SU-DHL-6 (cell line): ENCODE data around the gene SNCB.

ENCODE experiments used
- EZH2phosphoT487 ChIP-seq: fragments of 200-600 bp; sonication (generic), shearing (Covaris generic); conservative IDR thresholded peaks from 2 replicates; pipeline ENCODE4 v1.6.1; 2018; ENCODE audit warnings: mild to moderate bottlenecking, antibody characterized with exemption, low read length, moderate library complexity, mixed read lengths
- TF ChIP-seq, protein P1 (sequence below): fragments of 200-600 bp; sonication (generic); IDR thresholded peaks from one replicate; pipeline ENCODE4 v1.5.1; 2017; ENCODE audit warnings: antibody characterized with exemption, mild to moderate bottlenecking, low read length, moderate library complexity; ENCODE audit not compliant: insufficient read depth, poor library complexity, severe bottlenecking

DNA sequence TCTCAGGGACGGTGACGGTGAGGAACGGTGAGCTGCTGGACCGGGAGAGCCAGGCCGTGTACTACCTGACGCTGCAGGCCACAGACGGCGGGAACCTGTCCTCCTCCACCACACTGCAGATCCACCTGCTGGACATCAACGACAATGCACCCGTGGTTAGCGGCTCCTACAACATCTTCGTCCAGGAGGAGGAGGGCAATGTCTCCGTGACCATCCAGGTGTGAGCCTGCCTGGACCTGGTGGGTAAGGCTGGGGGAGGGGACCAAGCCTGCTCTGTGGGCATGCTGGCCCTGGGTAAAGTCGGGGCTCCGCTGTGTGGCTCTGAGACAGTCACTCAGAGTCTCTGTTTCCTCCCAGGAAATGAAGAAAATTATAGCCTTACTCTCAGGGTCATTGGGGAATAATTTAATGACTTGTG, 51.9 kb downstream of the SNCB start:
- TF ChIP-seq, protein P1, sequence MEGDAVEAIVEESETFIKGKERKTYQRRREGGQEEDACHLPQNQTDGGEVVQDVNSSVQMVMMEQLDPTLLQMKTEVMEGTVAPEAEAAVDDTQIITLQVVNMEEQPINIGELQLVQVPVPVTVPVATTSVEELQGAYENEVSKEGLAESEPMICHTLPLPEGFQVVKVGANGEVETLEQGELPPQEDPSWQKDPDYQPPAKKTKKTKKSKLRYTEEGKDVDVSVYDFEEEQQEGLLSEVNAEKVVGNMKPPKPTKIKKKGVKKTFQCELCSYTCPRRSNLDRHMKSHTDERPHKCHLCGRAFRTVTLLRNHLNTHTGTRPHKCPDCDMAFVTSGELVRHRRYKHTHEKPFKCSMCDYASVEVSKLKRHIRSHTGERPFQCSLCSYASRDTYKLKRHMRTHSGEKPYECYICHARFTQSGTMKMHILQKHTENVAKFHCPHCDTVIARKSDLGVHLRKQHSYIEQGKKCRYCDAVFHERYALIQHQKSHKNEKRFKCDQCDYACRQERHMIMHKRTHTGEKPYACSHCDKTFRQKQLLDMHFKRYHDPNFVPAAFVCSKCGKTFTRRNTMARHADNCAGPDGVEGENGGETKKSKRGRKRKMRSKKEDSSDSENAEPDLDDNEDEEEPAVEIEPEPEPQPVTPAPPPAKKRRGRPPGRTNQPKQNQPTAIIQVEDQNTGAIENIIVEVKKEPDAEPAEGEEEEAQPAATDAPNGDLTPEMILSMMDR, result peak; percentile 21
- TF ChIP-seq EZH2phosphoT487, result no peak
